CD14-positive monocyte (primary cell): Measurements from ENCODE around the gene ZGLP1. TPM values are rescaled to one million over a fixed set of nuclear protein-coding genes. Genes with fewer than 3 reads are reported as not detected.
A peak's percentile ranks its signal among the peaks of the same experiment; 100 is the strongest.

Experiments
- DNase-seq, 3 donors: peaks; one replicate each; pipeline ENCODE4 v3.0.0-alpha.2; 2011 to 2022
- H2AFZ ChIP-seq: 2 replicates; pipeline ENCODE4 v1.6.0; 2012; ENCODE audit warnings: mild to moderate bottlenecking, low read depth, low read length, inconsistent platforms; ENCODE audit not compliant: insufficient read depth, poor library complexity, severe bottlenecking
- H3K27ac ChIP-seq, 2 donors: 1 replicate in 1 of 2; 2 replicates in 1 of 2; pipeline ENCODE4 v1.5.1; 2012 to 2013; ENCODE audit warnings: low read length in 2 of 2, control low read depth in 1 of 2, inconsistent platforms in 1 of 2, low read depth in 1 of 2, mild to moderate bottlenecking in 1 of 2
- H3K27me3 ChIP-seq, 2 donors: one replicate each; pipeline versions ENCODE4 v1.6.0 to v1.6.1; 2011 to 2013; ENCODE audit warnings: low read length in 2 of 2; ENCODE audit not compliant: control insufficient read depth in 2 of 2, insufficient read depth in 2 of 2
- H3K36me3 ChIP-seq, 2 donors: replicated peaks in 1 of 2; 1 replicate in 1 of 2; 2 replicates in 1 of 2; pipeline versions ENCODE4 v1.5.1 to v1.6.1; 2012 to 2013; ENCODE audit warnings: low read length in 2 of 2, control low read depth in 1 of 2, inconsistent platforms in 1 of 2, mild to moderate bottlenecking in 1 of 2; ENCODE audit not compliant: insufficient read depth in 2 of 2, control insufficient read depth in 1 of 2
- H3K4me1 ChIP-seq, 2 donors: 1 replicate in 1 of 2; 2 replicates in 1 of 2; pipeline versions ENCODE4 v1.5.1 to v1.6.1; 2012 to 2013; ENCODE audit warnings: low read length in 2 of 2, control low read depth in 1 of 2, inconsistent platforms in 1 of 2, mild to moderate bottlenecking in 1 of 2, moderate library complexity in 1 of 2; ENCODE audit not compliant: insufficient read depth in 2 of 2, control insufficient read depth in 1 of 2
- H3K4me2 ChIP-seq: replicated peaks from 2 replicates; pipeline ENCODE3; 2012; ENCODE audit warnings: low read length, moderate library complexity, mild to moderate bottlenecking; ENCODE audit not compliant: poor library complexity, severe bottlenecking; ENCODE audit errors: extremely low read depth
- H3K4me3 ChIP-seq, 3 experiments: fragments of 200-600 bp in 1 of 3; sonication (generic) in 1 of 3; replicated peaks in 1 of 3; 1 replicate in 2 of 3; 2 replicates in 1 of 3; pipeline ENCODE4 v1.5.1; 2011 to 2013; ENCODE audit warnings: low read length in 3 of 3, mild to moderate bottlenecking in 3 of 3, control low read depth in 2 of 3, low read depth in 2 of 3, inconsistent platforms in 1 of 3, moderate library complexity in 1 of 3
- H3K79me2 ChIP-seq: 2 replicates; pipeline ENCODE4 v1.6.0; 2012; ENCODE audit warnings: mild to moderate bottlenecking, control low read depth, inconsistent platforms, low read length, moderate library complexity; ENCODE audit not compliant: insufficient read depth
- H3K9ac ChIP-seq: 2 replicates; pipeline ENCODE4 v1.6.0; 2017; ENCODE audit warnings: low read length, mild to moderate bottlenecking; ENCODE audit not compliant: insufficient read depth, poor library complexity, severe bottlenecking
- H3K9me3 ChIP-seq, 2 donors: replicated peaks in 1 of 2; 1 replicate in 1 of 2; 2 replicates in 1 of 2; pipeline versions ENCODE4 v1.5.1 to v1.6.1; 2012 to 2013; ENCODE audit warnings: low read length in 2 of 2, control low read depth in 1 of 2; ENCODE audit not compliant: control insufficient read depth in 1 of 2, insufficient read depth in 1 of 2
- H4K20me1 ChIP-seq: 2 replicates; pipeline ENCODE4 v1.6.0; 2012; ENCODE audit warnings: mild to moderate bottlenecking, low read length, control low read depth, moderate library complexity; ENCODE audit not compliant: insufficient read depth
- H3K27ac Mint-ChIP-seq, 7 donors: one replicate each; pipeline ENCODE4 v1.8.0; 2020; ENCODE audit warnings: mild to moderate bottlenecking in 7 of 7, mixed read lengths in 7 of 7, moderate library complexity in 6 of 7, inconsistent platforms in 2 of 7
- H3K27me3 Mint-ChIP-seq, 3 donors: one replicate each; pipeline ENCODE4 v1.8.0; 2021 to 2022; ENCODE audit warnings: low read depth in 3 of 3, mild to moderate bottlenecking in 3 of 3, mixed read lengths in 3 of 3, moderate library complexity in 3 of 3, inconsistent platforms in 1 of 3
- H3K36me3 Mint-ChIP-seq, 2 donors: one replicate each; pipeline ENCODE4 v1.8.0; 2020; ENCODE audit warnings: mixed read lengths in 2 of 2, inconsistent platforms in 1 of 2, mild to moderate bottlenecking in 1 of 2
- H3K4me1 Mint-ChIP-seq: one replicate; pipeline ENCODE4 v1.8.0; 2020; ENCODE audit warnings: mild to moderate bottlenecking, mixed read lengths
- H3K4me3 Mint-ChIP-seq, 2 donors: one replicate each; pipeline ENCODE4 v1.8.0; 2020; ENCODE audit warnings: mild to moderate bottlenecking in 2 of 2, mixed read lengths in 2 of 2, moderate library complexity in 1 of 2
- H3K9me3 Mint-ChIP-seq, 7 donors: one replicate each; pipeline ENCODE4 v1.8.0; 2020 to 2022; ENCODE audit warnings: mixed read lengths in 7 of 7, mild to moderate bottlenecking in 6 of 7, moderate library complexity in 6 of 7, inconsistent platforms in 2 of 7
- WGBS: methylation state at CpG from one replicate; pipeline ENCODE4 v1.1.5; 2013; ENCODE audit warnings: missing lambda C conversion rate; ENCODE audit not compliant: insufficient coverage; 5-methylcytosine and 5-hydroxymethylcytosine counted together
- intact Hi-C, 2 donors: fragments of 100-400 bp; cut with micrococcal nuclease; formaldehyde crosslinking; loops; one replicate each; pipeline versions ENCODE4 v1.15.0 to v1.15.1; 2023
- polyA plus RNA-seq, 3 donors: library from polyadenylated mRNA; depleted of rRNA in 1 of 3; unstranded in 2 of 3; stranded (reverse) in 1 of 3; fragments of 300-500 nt in 2 of 3; fragments of >200 nt in 1 of 3; fragmentation: Illumina TruSeq in 2 of 3; gene quantifications; 1 replicate in 2 of 3; 2 replicates in 1 of 3; pipeline ENCODE4 v1.2.3, GENCODE V29; 2012 to 2021
- TF ChIP-seq, protein P1 (sequence below): fragments of 200-600 bp; IDR thresholded peaks from one replicate; pipeline ENCODE4 v1.8.0; 2022; ENCODE audit warnings: antibody characterized with exemption, mild to moderate bottlenecking

Gene ZGLP1
- polyA plus RNA-seq, 3 donors: 3.5 to 11.7 (median 9.4) TPM

DNA sequence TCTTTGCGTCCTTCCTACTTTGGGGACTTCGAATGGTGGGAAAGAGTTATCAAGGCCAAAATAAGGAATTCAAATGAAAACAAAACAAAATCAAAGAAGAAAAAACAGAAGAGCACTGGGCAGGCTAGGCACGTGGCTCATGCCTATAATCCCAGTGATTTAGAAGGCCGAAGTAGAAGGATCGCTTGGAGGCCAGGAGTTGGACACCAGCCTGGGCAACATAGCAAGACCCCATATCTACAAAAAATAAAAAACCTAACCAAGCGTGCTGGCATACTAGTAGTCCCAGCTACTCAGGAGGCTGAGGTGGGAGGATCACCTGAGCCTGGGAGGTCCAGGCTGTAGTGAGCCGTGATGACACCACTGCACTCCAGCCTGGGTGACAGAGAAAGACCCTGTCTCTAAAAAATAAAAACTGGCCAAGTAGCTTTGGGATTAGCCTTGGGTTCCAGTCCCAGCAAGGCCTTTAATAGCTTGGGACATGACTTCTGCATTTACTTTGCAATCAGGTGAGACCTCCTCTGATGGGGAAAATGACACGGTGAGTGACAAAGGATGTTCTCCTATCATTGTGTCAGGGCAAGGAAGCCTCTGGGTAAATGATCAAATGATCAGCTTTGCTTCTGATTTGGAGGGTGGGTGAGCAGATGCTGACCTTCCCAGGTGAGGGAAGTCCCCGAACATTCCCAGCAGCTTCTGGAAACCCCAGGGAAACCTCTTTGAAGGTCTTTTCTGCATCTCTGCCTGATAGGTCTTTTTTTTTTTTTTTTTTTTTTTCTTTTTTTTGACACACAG, 31.6 kb downstream of the ZGLP1 start:
- H3K9me3 Mint-ChIP-seq: peaks cover 0 to 2% (median 0%) of the 10 kb centered on the region in 7 donors

DNA sequence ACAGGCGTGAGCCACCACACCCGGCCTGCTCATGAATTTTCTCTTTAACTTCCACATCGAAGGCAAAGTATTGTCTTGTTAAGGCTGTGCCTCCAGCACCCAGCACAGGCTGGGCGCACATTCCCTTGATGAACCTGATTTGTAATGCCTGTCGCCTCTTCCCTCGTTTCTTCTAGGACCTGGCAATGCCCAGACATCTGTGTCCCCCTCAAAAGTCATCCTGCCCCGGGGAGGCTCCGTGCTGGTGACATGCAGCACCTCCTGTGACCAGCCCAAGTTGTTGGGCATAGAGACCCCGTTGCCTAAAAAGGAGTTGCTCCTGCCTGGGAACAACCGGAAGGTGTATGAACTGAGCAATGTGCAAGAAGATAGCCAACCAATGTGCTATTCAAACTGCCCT, 35.0 kb downstream of the ZGLP1 start:
- Histone ChIP-seq H3K79me2 (peaks cover 36% of the 10 kb centered on the region), H3K4me2 (no peak overlapping the region), H3K9ac (no peak overlapping the region), H4K20me1 (peaks cover 86% of the 10 kb centered on the region), H3K27ac (no peak overlapping the region), H3K27me3 (no peaks in the 10 kb centered on the region), H3K9me3 (no peaks in the 10 kb centered on the region), H3K4me1 (peaks cover 31 to 52% of the 10 kb centered on the region in 2 donors), H3K36me3 (peaks cover 41 to 57% of the 10 kb centered on the region in 2 donors), H3K4me3 (no peak overlapping the region), H2AFZ (no peak overlapping the region)
- H3K27ac Mint-ChIP-seq: peak overlapping the region in 1 of 7 donors; percentile 58
- intact Hi-C loops: loop anchor here (5.0 kb wide), 1 partner anchor 58 kb away; the partner anchor contains the start of gene RAVER1 (in 2 of the 2)
- H3K27me3 Mint-ChIP-seq: no peaks in the 10 kb centered on the region
- H3K9me3 Mint-ChIP-seq: peaks cover 0 to 2% (median 0%) of the 10 kb centered on the region in 7 donors
- TF ChIP-seq, protein P1, sequence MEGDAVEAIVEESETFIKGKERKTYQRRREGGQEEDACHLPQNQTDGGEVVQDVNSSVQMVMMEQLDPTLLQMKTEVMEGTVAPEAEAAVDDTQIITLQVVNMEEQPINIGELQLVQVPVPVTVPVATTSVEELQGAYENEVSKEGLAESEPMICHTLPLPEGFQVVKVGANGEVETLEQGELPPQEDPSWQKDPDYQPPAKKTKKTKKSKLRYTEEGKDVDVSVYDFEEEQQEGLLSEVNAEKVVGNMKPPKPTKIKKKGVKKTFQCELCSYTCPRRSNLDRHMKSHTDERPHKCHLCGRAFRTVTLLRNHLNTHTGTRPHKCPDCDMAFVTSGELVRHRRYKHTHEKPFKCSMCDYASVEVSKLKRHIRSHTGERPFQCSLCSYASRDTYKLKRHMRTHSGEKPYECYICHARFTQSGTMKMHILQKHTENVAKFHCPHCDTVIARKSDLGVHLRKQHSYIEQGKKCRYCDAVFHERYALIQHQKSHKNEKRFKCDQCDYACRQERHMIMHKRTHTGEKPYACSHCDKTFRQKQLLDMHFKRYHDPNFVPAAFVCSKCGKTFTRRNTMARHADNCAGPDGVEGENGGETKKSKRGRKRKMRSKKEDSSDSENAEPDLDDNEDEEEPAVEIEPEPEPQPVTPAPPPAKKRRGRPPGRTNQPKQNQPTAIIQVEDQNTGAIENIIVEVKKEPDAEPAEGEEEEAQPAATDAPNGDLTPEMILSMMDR: no peak
- H3K4me3 Mint-ChIP-seq: peak overlapping the region in 1 of 2 donors; percentile 15
- H3K36me3 Mint-ChIP-seq: peaks cover 51 to 79% of the 10 kb centered on the region in 2 donors
- peaks cover 39% of the 10 kb centered on the region for H3K4me1 Mint-ChIP-seq
- WGBS: 98% methylated on average over 10 of the region's 10 CpGs
- DNase-seq: no peak

More for the DNA sequence above, 31.6 kb downstream of the ZGLP1 start:
- Mint-ChIP-seq H3K36me3 (peaks cover 65 to 100% of the 10 kb centered on the region in 2 donors), H3K4me1 (peaks cover 30% of the 10 kb centered on the region), H3K27me3 (peaks cover 0 to 2% (median 1%) of the 10 kb centered on the region in 3 donors), H3K27ac (no peak overlapping the region), H3K4me3 (no peak overlapping the region)
- TF ChIP-seq, protein P1: no peak
- intact Hi-C loops: no loop called here
- H3K36me3 ChIP-seq: peaks cover 60 to 88% of the 10 kb centered on the region in 2 donors
- H3K4me2 ChIP-seq: no peak overlapping the region
- peaks cover 3 to 32% of the 10 kb centered on the region in 2 donors for H3K4me1 ChIP-seq
- no peak overlapping the region for H3K27ac ChIP-seq
- H2AFZ ChIP-seq: no peak overlapping the region
- peaks cover 18% of the 10 kb centered on the region for H3K79me2 ChIP-seq
- no peaks in the 10 kb centered on the region for H3K9me3 ChIP-seq
- peaks cover 99% of the 10 kb centered on the region for H4K20me1 ChIP-seq
- H3K4me3 ChIP-seq: no peak overlapping the region
- no peaks in the 10 kb centered on the region for H3K27me3 ChIP-seq
- no peak overlapping the region for H3K9ac ChIP-seq
- WGBS: 100% methylated on average over 4 of the region's 9 CpGs
- DNase-seq: no peak
